T follicular helper cell (primary cell): ENCODE measurements around the gene C15orf62.
A peak's percentile ranks its signal among the peaks of the same experiment; 100 is the strongest.

Source experiments
- DNase-seq: peaks from one replicate; pipeline ENCODE4 v3.0.0-alpha.2; 2020; ENCODE audit warnings: low read depth

Gene C15orf62

DNA sequence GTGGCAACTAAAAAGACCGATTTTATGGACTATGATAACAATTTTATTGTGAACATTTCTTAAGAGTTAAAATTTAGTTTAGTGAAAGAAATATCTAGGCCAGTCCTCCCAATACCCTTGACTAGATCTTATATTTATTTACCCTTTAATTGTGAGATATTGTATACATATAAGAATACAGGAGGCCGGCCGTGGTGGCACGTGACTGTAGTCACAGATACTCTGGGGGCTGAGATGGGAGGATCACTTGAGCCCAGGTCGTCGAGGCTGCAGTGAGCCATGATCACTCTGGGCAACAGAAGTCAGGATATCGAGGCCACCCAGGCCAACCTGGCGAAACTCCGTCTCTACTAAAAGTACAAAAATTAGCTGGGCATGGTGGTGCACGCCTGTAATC lies 14.0 kb upstream of the C15orf62 start:
- no peak for DNase-seq

DNA sequence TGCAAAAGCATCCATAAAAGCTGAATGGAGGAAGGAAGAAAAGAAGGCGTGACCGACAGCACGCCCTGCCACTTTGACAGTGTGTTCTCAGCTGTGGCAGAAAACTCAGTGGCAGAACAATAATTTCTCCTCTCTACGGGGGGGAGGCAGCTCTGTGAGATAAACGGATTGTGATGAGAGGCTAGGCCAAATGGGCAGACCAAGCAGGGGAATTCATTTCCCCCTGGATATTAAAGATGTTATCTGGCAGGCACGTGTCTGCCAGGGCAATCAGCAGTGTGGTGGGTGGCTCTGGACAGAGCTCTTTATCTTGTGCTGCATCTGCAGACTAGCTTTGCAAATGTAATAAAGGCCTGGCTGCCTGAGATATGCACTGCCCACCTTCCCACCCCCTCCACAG lies 12.8 kb upstream of the C15orf62 start:
- DNase-seq = no peak

DNA sequence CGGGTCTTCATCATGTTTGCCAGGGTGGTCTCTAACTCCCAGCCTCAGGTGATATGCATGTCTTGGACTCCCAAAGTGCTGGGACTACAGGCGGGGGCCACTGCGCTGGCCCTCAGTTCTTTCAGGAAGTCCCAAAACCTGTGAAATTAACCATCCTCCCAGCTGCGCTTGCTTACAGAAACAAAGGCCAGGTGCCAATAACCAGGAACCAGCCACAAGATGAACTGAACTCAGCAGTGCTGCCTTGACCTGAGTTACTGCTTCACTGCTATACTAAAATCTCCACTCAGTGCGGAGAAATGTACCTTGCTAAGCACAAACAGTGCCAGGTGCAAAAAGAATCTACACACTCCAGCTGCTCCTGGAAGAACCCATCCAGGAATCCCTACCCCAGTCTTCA lies 9.8 kb upstream of the C15orf62 start:
- DNase-seq = no peak

DNA sequence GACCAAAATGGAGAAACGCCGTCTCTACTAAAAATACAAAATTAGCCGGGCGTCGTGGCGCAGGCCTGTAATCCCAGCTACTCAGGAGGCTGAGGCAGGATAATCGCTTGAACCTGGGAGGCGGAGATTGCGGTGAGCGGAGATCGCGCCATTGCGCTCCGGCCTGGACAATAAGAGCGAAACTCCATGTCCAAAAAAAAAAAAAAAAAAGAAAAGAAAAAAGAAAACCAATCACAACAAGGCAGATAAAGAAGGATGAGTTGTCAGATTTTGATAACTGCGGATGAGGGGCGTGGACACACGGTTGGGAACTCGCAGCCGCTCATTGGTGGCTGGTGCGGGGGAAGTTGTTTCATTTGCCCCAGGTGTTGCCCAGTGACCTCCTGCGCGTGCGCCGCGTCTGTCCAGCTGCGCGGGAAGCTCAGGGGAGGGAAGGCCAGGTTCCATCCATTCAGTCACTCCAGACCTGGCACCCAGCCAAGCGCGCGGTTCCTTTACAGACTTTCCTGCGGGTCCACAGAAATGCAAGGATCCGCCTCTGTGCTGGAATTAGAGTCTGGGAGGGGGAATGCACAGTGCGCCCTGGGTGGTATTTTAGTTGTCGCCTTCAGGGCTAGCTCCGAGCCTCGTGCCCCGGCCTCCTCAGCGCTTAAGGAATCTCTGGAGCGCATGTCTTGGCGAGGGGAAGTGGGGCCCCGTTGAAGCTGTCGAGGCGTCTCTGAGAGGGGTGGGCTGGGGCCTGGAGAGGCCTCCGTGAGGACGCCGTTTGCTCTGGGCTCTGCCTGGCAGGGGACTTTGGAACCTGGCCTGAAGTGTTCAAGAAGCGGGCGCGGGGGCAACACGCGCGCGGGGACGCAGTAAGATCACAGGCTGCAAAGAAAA lies 6.6 kb upstream of the C15orf62 start:
- no peak for DNase-seq

DNA sequence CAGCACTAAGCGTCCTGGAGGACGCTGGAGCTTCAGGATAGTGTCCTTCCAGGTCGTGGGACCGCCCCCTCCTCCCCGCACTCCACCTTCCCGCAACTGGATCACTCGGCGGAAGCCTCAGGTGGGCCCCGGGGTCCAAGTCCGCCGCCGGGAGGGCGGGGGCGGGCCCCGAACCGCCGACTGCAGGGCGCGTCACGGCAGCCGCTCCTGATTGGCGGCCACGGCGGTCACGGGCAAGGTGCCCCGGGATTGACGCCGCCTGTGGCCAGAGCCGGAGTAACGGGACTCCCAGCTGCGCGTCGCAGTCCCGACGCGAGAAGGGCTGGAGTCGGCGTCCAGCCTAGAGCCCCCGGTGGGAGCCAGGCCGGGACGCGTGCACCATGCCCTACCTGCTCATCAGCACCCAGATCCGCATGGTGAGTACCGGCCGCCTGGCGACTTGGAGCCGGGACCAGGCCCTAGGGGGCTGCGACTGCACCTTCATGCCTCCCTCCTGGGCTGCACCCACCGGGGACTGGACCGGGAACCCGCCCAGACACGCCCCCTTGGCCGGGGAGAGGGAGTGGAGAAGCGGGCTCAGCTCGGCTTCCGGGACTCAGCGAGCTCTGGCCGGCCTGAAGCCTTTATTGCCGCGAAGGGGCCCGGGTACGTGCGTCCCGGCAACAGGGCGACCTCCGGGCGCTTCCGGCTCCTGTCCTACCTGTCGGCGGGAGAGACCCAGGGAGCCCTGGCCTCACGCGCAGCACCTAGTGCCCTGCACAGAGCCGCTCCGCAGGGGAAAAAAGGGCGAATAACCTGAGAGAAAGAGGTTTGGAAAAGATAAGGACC lies 5.8 kb upstream of the C15orf62 start, which contains the start of gene GCHFR:
GCHFR (plus strand) TSS at position 268 of the 828 bp plus-strand sequence; CDS start at position 381, 113 bp downstream.
- peak; percentile 60 for DNase-seq

DNA sequence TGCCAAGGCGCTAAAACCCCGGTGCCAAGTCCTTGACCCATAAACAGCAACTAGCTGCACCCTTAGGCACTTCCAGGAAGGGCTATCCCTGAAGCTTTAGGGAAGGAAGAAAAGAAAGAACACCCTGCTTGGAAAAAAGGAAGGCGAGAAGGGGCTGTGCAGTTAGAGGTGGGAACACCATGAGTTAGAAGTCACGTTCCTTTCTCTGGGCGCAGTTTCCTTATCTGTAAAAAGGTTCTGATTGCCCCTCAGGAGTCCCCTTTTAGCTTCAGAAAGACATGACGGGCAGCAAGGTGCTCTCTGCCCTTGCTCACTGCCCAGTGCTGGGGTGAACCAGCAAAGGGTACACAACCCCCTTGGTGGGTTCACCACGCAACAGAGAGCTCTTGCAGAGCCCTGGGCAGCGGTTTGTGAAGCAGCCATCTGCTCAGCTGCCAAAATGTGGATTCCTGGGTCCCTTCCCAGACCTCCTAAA lies 5.1 kb upstream of the C15orf62 start:
- DNase-seq = no peak

DNA sequence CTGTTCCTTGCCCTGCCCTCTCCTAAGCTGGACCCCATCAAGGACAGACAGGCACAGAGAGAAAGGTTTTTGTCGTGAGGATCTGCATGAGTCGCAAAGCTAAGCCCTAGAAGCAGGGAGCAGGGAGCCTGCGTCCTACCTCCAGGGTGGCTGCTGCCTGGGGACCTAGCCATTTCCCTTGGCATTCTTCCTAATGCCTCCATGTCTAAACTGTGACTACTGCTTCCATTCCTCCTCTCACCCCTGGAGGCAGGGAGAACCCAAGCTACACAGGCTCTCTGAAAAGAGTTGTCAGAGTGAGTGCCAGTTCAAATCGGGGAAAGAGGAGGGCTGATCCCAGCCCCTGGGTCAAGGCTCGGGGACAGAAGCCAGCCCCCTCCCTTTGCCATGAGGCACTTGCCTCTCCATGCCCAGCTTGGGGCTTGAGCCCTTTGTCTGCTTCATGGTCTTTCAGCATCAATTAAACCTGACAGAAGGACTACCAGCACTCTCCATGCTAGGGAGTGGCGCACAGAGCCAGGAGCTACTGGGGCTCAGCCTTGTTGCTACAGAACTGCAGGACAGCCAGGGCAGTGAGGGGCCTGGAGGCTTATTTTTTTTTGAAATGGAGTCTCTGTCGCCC lies 3.5 kb upstream of the C15orf62 start:
- no peak for DNase-seq

DNA sequence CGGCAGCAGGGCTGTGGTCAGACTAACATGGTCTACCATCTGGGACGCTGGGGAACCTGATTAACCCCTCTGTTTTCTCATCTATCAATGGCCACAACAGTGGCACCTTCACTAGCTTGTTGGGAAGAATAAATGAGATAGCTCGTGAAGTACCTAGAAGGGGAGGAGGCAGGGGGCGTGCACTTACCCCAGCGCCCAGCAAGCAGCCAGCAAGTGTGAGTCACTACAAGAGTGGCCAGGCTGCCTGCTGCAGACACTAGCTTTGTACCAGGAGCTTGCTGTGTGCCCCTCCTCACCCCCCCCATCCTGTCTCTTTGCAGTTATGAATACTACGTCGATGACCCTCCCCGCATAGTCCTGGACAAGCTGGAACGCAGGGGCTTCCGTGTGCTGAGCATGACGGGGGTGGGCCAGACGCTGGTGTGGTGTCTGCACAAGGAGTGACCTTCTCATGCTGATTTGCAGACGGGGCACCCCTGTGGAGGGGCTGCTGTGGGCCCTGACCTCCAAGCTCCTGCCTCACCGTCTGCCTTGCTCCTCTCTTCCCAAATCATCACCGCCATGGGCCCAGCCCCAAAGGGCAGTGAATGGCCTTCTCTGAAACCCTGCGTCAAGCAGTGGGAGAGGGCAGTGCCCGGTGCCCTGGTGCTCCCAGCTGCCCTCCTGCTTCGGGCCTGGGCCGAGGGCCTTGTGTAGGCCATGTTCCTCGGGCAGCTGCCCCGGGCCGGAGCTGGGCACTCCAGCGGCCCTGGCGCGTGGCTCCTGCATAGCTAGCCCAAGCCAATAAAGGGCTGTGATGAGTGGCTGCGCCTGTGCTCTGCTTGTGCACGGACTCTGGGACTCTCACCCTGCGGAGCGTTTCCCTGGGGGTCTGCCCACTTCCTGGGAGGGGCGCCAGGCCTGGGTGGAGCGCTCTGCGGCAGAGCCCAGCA lies 2.6 kb upstream of the C15orf62 start:
- no peak for DNase-seq

DNA sequence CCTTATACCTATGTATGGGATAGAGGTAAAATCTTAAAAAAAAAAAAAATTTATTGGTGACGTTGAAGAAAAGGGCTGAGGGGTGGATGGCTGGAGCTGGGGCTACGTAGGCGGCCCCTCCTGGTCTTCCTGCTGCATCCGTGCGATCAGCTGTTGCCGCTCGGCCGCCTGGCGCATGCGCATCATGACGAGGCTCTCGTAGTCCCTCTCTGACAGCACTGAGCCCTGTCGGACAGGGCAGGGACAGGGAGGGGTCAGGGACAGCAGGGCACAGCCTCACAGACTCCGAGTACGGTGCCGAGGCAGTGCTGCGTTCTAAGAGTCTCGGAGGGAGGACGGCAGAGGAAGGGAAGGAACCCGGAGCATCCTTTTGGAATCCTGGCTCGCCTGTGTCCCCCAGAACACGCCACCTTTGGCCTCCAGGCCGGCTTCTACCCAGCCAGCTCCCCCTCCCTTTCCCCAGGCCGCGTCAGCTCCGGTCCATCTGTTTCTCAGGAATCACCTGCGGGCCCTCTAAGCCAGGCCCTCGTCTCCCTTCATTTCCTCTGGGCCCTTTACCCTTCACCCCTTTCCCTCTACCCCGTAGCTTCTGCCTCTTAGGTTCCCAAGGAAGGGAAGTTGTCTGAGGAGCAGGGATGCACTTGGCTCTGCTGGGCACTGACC lies 1.8 kb upstream of the C15orf62 start:
- no peak for DNase-seq

DNA sequence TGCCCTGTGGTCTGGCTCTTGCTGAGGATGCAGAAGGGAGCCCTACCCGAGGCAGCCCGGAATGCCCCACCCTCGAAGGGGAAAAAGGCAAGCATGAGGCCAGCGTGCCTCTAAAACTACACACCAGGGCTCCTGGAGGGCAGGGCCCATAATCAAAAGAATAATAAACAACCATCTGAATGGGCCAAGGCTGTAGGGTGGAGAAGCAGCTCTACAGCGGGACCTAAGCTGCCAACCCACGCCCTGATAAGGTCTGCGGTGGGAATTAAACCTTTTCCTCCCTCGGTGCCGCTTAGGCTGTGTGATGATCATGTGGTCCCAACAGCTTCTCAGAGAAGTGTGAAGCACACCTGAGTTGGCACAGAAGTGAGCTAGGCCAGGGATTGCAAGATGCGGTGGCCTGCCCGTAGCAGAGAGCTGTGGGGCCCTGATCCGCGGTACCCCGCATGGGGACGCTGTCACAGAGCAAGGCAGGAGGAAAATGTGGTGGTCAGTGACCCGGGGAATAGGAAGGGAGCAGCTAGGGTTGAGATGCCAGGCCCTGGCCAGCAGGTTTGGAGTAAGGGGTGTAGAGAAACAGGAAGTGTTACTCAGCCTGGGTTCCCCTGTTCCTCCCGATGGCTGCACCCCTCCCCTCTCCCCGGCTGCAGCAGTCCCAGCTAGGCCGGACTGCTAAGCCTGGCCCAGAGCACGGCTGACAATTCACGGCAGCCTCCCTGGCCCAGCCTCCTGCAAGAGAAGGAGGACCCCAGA lies 1.1 kb upstream of the C15orf62 start:
- no peak for DNase-seq

DNA sequence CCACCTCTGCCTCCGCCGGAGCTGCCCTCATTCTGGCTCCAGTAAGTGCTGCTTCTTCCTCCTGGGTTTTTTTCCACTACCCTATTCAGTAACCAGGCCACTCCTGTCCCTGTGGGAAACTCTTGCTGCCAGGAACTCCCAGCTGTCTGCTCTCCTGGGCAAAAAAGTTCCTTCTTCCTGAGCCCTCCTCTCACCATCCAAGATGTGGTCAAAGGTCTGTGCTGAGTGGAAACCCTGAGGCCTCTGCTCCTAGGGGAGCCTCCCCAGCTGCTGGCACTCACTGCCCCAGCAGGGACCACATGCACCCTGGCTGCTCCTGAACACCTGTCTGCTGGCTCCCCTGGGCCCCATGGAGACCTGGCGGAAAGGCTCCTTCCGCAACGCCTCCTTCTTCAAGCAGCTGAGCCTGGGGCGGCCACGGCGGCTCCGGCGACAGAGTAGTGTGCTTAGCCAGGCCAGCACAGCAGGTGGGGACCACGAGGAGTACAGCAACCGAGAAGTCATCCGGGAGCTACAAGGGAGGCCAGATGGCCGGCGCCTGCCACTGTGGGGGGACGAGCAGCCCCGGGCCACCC lies 454 bp downstream of the C15orf62 start:
- DNase-seq = no peak

DNA sequence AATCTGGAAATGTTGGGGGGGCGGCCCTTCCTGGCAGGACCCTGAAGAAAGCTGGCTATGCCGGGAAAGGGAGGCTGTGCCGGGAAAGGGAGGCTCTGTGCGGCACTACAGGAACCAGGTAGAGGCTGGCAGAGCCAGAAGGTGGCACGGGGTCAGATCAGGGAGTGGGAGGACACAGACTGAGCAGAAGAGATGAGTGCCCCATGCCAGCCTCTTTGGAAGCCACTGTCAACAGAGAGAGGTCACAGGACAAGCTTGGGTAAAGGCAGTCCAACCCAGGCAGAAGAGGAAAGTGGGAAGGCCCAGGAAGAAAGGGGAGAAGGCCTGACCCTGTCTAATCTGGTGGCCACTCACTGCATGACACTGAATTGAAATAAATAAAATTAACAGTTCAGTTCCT lies 1.5 kb downstream of the C15orf62 start:
- no peak for DNase-seq

DNA sequence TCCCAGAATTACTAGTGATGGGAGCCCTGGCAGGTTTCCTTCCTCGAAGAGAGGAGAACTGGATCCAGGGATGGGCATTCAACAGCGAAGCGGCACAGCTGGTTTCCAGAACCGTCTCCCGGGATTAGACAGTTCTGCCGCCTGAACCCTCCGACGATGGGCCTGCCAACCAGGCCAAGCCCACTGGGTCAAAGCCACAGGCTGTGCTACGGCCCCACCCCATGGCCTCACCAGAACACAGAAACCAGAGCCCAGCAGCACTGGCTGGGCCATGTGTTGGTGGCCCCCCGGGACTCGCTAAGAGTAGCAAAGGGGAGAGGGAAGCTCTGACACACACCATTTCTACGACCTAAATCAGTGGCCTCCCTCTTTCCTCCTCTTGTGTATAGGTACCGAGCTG lies 2.2 kb downstream of the C15orf62 start:
- DNase-seq = no peak

DNA sequence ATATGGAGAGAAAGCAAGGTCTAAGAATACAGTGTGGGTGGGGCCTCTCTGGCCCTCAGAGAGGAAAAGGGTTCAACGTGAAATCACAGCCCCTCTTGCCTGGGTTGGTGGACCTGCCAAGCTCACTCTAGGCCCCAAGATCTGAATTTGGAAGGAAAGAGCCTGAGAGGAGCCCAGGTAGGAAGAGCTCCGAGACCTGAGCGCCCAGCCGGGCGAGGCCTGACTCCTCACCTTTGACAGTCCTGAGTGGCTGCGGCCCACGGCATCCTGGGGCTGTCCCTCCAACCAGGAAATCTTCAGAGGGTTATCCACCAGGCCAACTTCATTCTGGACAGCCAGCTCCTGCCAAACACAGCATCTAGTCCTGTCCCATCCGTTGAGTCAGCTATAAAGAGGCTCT lies 3.7 kb downstream of the C15orf62 start:
- no peak for DNase-seq

DNA sequence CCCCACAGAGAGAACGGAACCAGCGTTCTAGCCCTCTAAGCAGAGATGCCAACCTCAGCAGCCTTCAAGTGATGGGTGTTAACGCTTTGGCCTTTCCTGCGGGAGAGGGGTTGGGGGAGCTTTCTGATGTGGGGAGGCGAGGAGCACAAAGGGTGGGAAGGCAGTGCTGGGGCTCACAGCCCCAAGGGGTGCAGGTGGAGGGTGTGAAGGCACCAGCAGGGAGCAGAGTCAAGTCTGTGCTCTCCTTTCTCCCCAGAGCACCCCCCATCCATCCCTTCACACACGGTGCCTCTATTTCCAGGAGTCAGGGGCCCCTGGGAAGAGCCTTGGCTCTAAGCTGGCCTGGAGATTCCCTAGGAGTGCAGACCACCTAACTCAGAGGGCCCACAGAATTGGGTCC lies 4.1 kb downstream of the C15orf62 start:
- DNase-seq = no peak

DNA sequence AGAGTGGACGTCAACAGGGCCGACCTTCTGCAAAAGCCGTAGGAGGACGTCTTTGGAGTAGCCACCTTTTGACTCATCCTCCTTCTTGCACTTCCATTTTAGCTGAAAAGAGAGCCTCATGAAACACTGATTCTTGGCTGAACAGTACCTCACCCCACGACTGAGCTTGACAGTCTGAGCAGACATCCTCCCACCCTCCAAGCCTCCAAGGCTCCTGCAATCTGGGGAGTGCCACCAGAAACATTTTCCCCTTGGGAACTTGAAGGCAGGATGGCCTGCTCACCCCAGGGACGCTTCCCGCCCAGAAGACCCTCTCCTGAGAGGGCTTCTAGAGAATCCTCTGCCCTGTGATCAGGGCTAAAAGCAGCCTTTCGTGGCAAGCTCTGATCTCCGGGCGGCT lies 5.2 kb downstream of the C15orf62 start:
- DNase-seq = no peak

DNA sequence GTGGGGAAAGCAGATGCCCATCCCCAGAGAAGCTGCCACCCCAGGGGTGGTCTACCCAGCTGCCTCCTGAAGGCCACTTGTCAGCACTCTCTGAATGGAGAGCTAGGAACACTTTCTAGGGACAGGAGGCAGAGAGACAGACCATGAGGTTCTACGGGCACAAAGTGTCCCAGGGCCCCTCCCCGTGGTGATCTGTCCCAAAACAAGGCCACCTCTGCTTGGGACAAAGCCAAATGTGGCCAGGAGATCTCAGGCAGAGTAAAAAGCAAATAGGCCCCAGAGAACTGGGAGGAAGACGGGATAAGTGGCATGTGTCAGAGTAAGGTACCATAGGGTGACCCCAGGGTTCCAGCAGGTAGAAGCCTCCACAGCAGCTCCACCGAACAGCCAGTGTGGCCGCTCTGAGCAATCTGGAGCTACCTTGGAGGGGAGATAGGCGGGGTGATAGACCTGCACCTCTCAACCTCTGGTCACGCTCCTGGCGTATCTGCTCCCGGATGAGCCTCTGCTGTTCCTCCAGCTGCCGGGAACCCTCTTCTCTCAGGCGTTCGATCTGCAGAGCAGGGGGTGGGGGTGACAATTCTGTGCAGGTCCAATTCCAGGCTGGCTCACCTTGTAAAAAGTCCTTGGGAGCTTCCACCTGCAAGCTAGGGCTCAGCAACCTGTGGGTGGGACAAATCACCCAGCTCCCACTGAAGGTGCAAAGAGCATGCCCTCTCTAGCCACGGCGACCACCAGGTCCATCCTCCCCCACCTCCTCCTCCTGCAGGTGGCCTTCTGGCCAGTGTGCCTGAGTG lies 6.2 kb downstream of the C15orf62 start:
- no peak for DNase-seq

DNA sequence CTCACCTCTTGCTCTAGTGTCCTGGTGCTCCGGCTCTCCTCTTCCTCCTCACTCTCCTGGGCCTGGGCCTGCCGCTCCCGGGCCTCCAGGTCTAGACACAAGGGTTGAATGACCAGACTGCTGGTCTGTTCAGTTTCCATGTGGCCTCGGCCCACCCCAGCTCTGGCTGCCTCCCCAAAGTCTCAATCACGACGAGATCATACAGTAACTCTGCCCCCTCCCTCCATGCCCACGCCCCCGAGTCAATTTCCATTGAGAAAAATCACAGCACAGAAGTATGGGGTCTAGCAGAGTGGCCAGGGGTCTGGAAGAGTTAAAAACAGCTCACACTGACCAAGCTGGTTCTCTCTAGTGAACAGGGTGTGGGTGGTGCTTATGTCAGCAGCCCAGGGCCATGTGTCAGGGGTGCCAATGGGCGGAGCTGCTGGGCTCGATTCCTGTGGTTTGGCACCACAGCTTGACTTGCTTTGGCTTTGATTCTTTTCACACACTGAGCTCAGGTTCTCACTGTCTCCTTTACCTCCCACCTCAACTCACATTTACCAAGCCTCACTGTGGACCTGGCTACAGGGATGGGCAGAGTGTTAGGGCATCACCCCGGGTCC lies 6.9 kb downstream of the C15orf62 start:
- no peak for DNase-seq
